Adrenal gland (tissue), 12 donors: ENCODE data around the gene TSHZ2. TPM values are rescaled to one million over a fixed set of nuclear protein-coding genes. Genes with fewer than 3 reads are reported as not detected.

Experiments used
- DNase-seq, 7 donors: peaks; one replicate each; pipeline ENCODE4 v3.0.0-alpha.2; 2019 to 2020
- H3K27ac ChIP-seq, 5 donors: fragments of 200-600 bp; sonication (generic) in 4 of 5; 1 replicate in 3 of 5; 2 replicates in 2 of 5; pipeline versions ENCODE4 v1.5.1 to v1.8.0; 2016 to 2020; ENCODE audit warnings: mild to moderate bottlenecking in 1 of 5
- H3K27me3 ChIP-seq: fragments of 200-600 bp; 2 replicates; pipeline ENCODE4 v1.8.0; 2021
- H3K36me3 ChIP-seq, 2 donors: fragments of 200-600 bp; replicated peaks in 1 of 2; 1 replicate in 1 of 2; 2 replicates in 1 of 2; pipeline versions ENCODE4 v1.5.1 to v1.8.0; 2018 to 2022
- H3K4me1 ChIP-seq, 2 donors: fragments of 200-600 bp; replicated peaks in 1 of 2; 1 replicate in 1 of 2; 2 replicates in 1 of 2; pipeline versions ENCODE4 v1.5.1 to v1.8.0; 2018 to 2021
- H3K4me3 ChIP-seq, 4 donors: fragments of 200-600 bp; sonication (generic) in 3 of 4; one replicate each; pipeline ENCODE4 v1.5.1; 2016 to 2018
- H3K9me3 ChIP-seq, 3 donors: fragments of 200-600 bp; sonication (generic) in 1 of 3; replicated peaks in 1 of 3; 1 replicate in 2 of 3; 2 replicates in 1 of 3; pipeline versions ENCODE4 v1.5.1 to v1.8.0; 2016 to 2021
- POLR2A ChIP-seq, 2 donors: fragments of 450-650 bp; IDR thresholded peaks; one replicate each; pipeline ENCODE4 v1.6.1; 2017; ENCODE audit warnings: antibody characterized with exemption in 2 of 2, mild to moderate bottlenecking in 2 of 2, moderate library complexity in 1 of 2
- WGBS, 4 donors: extraction: QIAGEN DNeasy Blood & Tissue Kit in 2 of 4; methylation state at CpG; one replicate each; pipeline versions ENCODE4 v1.1.5 to v1.1.7; 2013 to 2017; 5-methylcytosine and 5-hydroxymethylcytosine counted together
- intact Hi-C, 2 donors: fragments of 100-400 bp; cut with DNase I; formaldehyde crosslinking; loops; one replicate each; pipeline versions ENCODE4 v1.14.1 to v1.15.0; 2022 to 2023
- polyA plus RNA-seq, 3 donors: library from polyadenylated mRNA; stranded (reverse); fragments of 200-250 nt in 2 of 3; fragments of 350-450 nt in 1 of 3; fragmentation: Illumina TruSeq in 1 of 3; extraction: RNeasy Lipid Tissue Mini Kit (QIAGEN cat#74804) in 1 of 3; gene quantifications; one replicate each; pipeline ENCODE4 v1.2.3, GENCODE V29; 2013 to 2014
- total RNA-seq, 9 donors: library from RNA; depleted of rRNA in 4 of 9; stranded (reverse); fragments of >200 nt in 4 of 9; fragments of 120-200 nt in 1 of 9; fragmentation: NEBNext Ultra II Directional in 1 of 9; extraction: Animal tissue kit (Norgen Biotek cat#: 25700) in 1 of 9; gene quantifications; one replicate each; pipeline versions ENCODE4 v1.1.0 to v1.2.4, GENCODE V29; 2013 to 2023
- TF ChIP-seq, protein P1 (sequence below), 6 experiments: fragments of 450-650 bp in 4 of 6; fragments of 200-600 bp in 2 of 6; sonication (generic) in 1 of 6; IDR thresholded peaks; 1 replicate in 5 of 6; 2 replicates in 1 of 6; pipeline versions ENCODE4 v1.5.1 to v1.8.0; 2016 to 2021; ENCODE audit warnings: antibody characterized with exemption in 6 of 6, mild to moderate bottlenecking in 2 of 6, moderate library complexity in 1 of 6
- donor health status: healthy with polysubstance abuse.
- donor health status: Bipolar disorder and iron deficiency.
- donor health status: DM: yes; HTN: yes; CAD: no.
- donor health status: DM: no; HTN: no; CAD: no.
- donor health status: DM: no; HTN: no; CAD: no.
- donor health status: DM: yes; HTN: yes; CAD: no.

TSHZ2 gene
- total and polyA plus RNA-seq, 12 donors = 20.5 to 87.1 (median 52.4) TPM

DNA sequence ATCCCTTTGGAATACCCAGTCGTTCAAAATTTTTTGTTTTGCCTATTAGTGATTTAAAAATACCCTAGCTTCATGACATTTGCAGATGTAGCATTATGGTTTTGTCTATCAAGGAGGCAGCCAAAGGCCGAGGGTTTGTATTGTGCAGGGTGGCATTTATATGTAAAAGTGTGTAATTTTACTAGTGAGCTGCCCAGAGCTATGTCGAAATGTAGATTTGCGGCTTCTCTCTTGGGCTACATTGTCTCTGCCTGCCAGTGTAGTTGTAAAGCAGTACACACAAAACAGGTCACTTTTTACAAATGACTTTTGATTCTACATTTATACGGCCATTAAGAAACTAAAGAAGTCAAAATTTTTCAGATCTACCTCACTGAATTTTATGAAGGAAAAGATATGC is 87.7 kb downstream of the TSHZ2 start:
- H3K4me3 ChIP-seq = no peak overlapping the region
- DNase-seq = no peak
- no peaks in the 10 kb centered on the region for H3K9me3 ChIP-seq
- 79 to 93% (median 90%) methylated on average over 5 of the region's 5 CpGs for WGBS, 4 donors
- intact Hi-C loops = no loop called here
- H3K27me3 ChIP-seq = no peaks in the 10 kb centered on the region
- H3K36me3 ChIP-seq = no peaks in the 10 kb centered on the region
- no peak for TF ChIP-seq POLR2A (IDR thresholded peaks at IDR 0.05)
- TF ChIP-seq, protein P1, sequence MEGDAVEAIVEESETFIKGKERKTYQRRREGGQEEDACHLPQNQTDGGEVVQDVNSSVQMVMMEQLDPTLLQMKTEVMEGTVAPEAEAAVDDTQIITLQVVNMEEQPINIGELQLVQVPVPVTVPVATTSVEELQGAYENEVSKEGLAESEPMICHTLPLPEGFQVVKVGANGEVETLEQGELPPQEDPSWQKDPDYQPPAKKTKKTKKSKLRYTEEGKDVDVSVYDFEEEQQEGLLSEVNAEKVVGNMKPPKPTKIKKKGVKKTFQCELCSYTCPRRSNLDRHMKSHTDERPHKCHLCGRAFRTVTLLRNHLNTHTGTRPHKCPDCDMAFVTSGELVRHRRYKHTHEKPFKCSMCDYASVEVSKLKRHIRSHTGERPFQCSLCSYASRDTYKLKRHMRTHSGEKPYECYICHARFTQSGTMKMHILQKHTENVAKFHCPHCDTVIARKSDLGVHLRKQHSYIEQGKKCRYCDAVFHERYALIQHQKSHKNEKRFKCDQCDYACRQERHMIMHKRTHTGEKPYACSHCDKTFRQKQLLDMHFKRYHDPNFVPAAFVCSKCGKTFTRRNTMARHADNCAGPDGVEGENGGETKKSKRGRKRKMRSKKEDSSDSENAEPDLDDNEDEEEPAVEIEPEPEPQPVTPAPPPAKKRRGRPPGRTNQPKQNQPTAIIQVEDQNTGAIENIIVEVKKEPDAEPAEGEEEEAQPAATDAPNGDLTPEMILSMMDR (IDR thresholded peaks at IDR 0.05) = no peak
- H3K4me1 ChIP-seq = peaks cover 0 to 15% of the 10 kb centered on the region in 2 donors
- H3K27ac ChIP-seq = no peak overlapping the region

DNA sequence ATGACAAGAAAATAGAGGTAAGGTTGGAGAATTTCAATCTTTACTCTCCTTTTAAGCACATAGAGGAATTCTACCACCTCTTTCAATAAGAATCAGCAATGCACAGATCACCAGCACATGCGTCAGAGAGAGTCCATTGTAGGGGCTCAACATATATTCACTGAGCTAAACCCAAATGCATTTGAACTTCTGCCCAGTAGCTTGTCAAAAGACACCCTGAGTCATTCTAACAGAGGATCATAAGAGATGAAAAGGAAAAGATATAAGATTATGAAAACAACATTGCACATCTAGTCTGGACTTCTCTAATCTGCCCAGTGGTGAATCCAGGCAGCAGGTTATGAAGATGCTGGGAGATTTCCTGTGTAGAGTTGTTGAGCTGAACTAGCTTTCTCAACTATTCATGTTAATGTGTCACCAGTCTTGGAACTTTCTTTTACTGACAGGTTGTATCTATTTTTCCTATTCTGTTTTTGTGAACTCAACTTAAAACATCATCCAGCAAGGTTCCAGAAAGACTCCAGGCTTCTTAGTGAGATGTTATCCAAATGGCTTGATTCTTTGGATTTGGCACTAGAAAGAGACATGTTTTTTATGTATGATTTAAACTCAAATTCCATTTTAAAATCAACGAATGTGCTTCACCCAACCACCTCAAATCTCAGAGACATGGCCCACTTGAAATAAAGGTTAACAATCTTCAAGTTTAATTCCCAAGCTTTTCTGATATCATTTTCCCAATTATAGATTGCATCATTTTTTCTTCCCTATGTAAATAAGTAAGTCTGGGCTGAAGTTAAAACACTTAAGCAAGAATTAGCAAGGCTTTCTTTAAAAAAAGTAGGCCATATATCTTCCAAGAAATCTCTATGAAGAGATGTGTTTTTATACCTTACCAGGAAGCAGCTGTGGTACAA is 89.3 kb downstream of the TSHZ2 start:
- no peaks in the 10 kb centered on the region for H3K27me3 ChIP-seq
- H3K36me3 ChIP-seq = no peaks in the 10 kb centered on the region
- no peak for DNase-seq
- H3K27ac ChIP-seq = no peak overlapping the region
- TF ChIP-seq, protein P1 (IDR thresholded peaks at IDR 0.05) = no peak
- TF ChIP-seq POLR2A (IDR thresholded peaks at IDR 0.05) = no peak
- no peaks in the 10 kb centered on the region for H3K9me3 ChIP-seq
- H3K4me3 ChIP-seq = no peak overlapping the region
- 77 to 88% (median 83%) methylated on average over 2 of the region's 2 CpGs for WGBS, 4 donors
- peaks cover 0 to 15% of the 10 kb centered on the region in 2 donors for H3K4me1 ChIP-seq
- intact Hi-C loops = no loop called here

DNA sequence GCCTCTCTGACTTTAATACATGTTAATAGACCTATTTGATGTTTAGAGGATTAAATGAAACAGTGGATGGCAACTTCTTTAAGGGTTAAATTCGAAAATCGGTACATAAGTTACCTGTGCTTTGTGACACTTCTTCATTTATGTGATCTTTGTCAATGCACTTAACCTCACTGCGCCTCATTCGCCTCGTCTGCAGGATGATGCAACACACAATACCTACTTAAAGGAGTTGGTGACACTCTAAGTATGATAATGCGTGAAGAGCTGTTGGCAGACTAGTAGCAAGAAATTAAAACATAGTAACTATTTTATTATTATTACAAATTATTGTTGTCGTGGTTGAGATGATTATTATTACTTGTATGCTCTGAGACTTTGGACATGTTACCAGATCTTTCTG is 92.8 kb downstream of the TSHZ2 start:
- TF ChIP-seq POLR2A (IDR thresholded peaks at IDR 0.05) = no peak
- TF ChIP-seq, protein P1 (IDR thresholded peaks at IDR 0.05) = no peak
- Histone ChIP-seq H3K4me1 (peaks cover 0 to 15% of the 10 kb centered on the region in 2 donors), H3K36me3 (no peaks in the 10 kb centered on the region), H3K27ac (no peak overlapping the region), H3K27me3 (no peaks in the 10 kb centered on the region), H3K9me3 (no peaks in the 10 kb centered on the region), H3K4me3 (no peak overlapping the region)
- intact Hi-C loops = no loop called here
- 91 to 95% (median 93%) methylated on average over 7 of the region's 7 CpGs for WGBS, 4 donors
- no peak for DNase-seq

DNA sequence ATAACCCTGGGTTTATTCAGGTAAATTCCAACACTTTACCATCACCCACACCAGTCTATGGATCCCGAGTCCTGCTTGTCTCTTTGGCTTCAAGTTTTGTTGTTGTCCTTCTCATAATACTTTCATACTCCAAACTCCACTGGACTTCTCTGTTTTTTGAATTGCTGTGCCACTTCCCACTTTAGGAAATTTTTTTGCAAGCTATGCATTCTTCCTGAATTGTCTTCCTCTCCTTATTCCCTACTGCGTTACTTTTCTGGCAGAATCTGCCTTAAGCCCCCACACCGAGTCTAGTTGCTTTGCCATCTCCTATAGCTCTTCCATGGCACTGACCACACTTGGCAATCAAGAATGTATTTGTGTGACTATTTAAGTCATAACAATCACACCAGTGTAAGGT is 96.1 kb downstream of the TSHZ2 start:
- Histone ChIP-seq H3K36me3 (no peaks in the 10 kb centered on the region), H3K27me3 (no peaks in the 10 kb centered on the region), H3K27ac (no peak overlapping the region), H3K9me3 (no peaks in the 10 kb centered on the region), H3K4me1 (peaks cover 0 to 15% of the 10 kb centered on the region in 2 donors), H3K4me3 (no peak overlapping the region)
- intact Hi-C loops = no loop called here
- 93 to 95% (median 94%) methylated on average over 3 of the region's 3 CpGs for WGBS, 4 donors
- DNase-seq = no peak
- TF ChIP-seq, protein P1 (IDR thresholded peaks at IDR 0.05) = no peak
- no peak for TF ChIP-seq POLR2A (IDR thresholded peaks at IDR 0.05)
